Gastroesophageal sphincter (tissue), 3 donors: ENCODE data around the gene RAET1G.

ENCODE experiments used
- EP300 ChIP-seq: sonication (generic); formaldehyde crosslinking; IDR thresholded peaks from one replicate; pipeline ENCODE4 v1.6.1; 2017; ENCODE audit warnings: antibody characterized with exemption, mild to moderate bottlenecking
- TF ChIP-seq, protein P1 (sequence below), 4 experiments: fragments of 200-600 bp in 2 of 4; fragments of 450-650 bp in 2 of 4; sonication (generic) in 1 of 4; IDR thresholded peaks; one replicate each; pipeline ENCODE4 v1.5.1; 2017 to 2019; ENCODE audit warnings: antibody characterized with exemption in 4 of 4, mild to moderate bottlenecking in 2 of 4, moderate library complexity in 2 of 4

DNA sequence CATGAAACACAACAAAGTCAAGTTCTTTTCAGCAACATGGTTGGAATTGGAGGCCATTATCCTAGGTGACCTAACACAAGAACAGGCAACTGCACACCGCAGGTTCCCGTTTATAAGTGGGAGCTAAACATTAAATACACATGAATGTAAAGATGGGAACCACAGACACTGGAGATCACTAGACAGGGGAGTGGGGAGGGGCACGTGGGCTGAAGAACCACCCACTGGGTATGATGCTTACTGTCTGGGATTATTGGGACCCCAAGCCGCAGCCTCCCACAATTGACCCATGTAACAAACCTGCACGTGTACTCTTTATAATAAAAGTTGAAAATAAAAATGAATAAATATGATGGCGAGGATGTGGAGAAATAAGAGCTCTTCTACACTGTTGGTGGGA is 8.6 kb upstream of the RAET1G start:
- no peak for TF ChIP-seq EP300
- TF ChIP-seq, protein P1, sequence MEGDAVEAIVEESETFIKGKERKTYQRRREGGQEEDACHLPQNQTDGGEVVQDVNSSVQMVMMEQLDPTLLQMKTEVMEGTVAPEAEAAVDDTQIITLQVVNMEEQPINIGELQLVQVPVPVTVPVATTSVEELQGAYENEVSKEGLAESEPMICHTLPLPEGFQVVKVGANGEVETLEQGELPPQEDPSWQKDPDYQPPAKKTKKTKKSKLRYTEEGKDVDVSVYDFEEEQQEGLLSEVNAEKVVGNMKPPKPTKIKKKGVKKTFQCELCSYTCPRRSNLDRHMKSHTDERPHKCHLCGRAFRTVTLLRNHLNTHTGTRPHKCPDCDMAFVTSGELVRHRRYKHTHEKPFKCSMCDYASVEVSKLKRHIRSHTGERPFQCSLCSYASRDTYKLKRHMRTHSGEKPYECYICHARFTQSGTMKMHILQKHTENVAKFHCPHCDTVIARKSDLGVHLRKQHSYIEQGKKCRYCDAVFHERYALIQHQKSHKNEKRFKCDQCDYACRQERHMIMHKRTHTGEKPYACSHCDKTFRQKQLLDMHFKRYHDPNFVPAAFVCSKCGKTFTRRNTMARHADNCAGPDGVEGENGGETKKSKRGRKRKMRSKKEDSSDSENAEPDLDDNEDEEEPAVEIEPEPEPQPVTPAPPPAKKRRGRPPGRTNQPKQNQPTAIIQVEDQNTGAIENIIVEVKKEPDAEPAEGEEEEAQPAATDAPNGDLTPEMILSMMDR (IDR thresholded peaks at IDR 0.05) = no peak
